PFSK-1 (cell line): ENCODE data around the gene PHAX.

Experiments
- FOXP2 ChIP-seq: optimal IDR thresholded peaks from 2 replicates; pipeline ENCODE3; 2011; ENCODE audit warnings: borderline replicate concordance, control low read depth, inconsistent platforms; ENCODE audit not compliant: insufficient read depth; ENCODE audit errors: extremely low read length, extremely low read depth
- POLR2AphosphoS5 ChIP-seq: IDR thresholded peaks from 2 replicates; pipeline ENCODE4 v1.6.1; 2012; ENCODE audit warnings: low read depth, mild to moderate bottlenecking, control low read depth, low read length, moderate library complexity
- SIN3A ChIP-seq: IDR thresholded peaks from 2 replicates; pipeline ENCODE4 v1.6.1; 2012; ENCODE audit warnings: mild to moderate bottlenecking, low read length, moderate library complexity, borderline replicate concordance; ENCODE audit not compliant: insufficient read depth
- TAF1 ChIP-seq: IDR thresholded peaks from 2 replicates; pipeline ENCODE4 v1.6.1; 2012; ENCODE audit warnings: low read length, control low read depth, borderline replicate concordance; ENCODE audit not compliant: insufficient read depth
- TF ChIP-seq, protein P1 (sequence below), 2 experiments: IDR thresholded peaks; 2 replicates each; pipeline versions ENCODE4 v1.6.1 to v1.8.0; 2011 to 2012; ENCODE audit warnings: low read depth in 2 of 2, low read length in 2 of 2, control low read depth in 1 of 2, inconsistent platforms in 1 of 2, mild to moderate bottlenecking in 1 of 2, moderate library complexity in 1 of 2; ENCODE audit not compliant: insufficient read depth in 1 of 2

Gene PHAX

DNA sequence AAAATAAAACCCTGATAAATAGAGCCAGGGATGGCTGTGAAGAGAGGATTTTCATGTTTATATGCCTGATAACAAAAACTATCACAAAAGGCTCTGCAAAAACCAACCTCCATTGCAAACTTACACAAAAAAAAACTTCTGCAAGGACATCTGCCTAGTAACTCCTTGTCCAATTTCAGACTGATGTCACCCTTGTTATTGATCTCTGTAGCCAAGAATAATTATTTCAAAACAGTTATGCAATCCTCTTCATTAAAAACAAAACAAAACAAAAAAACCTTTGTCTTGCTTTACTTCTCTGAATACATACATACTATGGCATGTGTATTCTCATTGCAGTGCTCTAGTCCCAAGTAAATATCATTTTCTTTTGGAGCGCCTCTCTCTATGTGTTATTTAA lies 49.7 kb downstream of the PHAX start:
- TF ChIP-seq FOXP2 = no peak
- no peak for TF ChIP-seq TAF1
- TF ChIP-seq, protein P1, sequence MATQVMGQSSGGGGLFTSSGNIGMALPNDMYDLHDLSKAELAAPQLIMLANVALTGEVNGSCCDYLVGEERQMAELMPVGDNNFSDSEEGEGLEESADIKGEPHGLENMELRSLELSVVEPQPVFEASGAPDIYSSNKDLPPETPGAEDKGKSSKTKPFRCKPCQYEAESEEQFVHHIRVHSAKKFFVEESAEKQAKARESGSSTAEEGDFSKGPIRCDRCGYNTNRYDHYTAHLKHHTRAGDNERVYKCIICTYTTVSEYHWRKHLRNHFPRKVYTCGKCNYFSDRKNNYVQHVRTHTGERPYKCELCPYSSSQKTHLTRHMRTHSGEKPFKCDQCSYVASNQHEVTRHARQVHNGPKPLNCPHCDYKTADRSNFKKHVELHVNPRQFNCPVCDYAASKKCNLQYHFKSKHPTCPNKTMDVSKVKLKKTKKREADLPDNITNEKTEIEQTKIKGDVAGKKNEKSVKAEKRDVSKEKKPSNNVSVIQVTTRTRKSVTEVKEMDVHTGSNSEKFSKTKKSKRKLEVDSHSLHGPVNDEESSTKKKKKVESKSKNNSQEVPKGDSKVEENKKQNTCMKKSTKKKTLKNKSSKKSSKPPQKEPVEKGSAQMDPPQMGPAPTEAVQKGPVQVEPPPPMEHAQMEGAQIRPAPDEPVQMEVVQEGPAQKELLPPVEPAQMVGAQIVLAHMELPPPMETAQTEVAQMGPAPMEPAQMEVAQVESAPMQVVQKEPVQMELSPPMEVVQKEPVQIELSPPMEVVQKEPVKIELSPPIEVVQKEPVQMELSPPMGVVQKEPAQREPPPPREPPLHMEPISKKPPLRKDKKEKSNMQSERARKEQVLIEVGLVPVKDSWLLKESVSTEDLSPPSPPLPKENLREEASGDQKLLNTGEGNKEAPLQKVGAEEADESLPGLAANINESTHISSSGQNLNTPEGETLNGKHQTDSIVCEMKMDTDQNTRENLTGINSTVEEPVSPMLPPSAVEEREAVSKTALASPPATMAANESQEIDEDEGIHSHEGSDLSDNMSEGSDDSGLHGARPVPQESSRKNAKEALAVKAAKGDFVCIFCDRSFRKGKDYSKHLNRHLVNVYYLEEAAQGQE (IDR thresholded peaks at IDR 0.05; ENCODE audit: insufficient read depth in 1 of 2, low read depth in 2 of 2, low read length in 2 of 2) = no peak
- TF ChIP-seq POLR2AphosphoS5 = no peak
- no peak for TF ChIP-seq SIN3A

GRCh38 chr5:126651013-126651577 lies 50.3 kb downstream of the PHAX start:
- TF ChIP-seq SIN3A = no peak

DNA sequence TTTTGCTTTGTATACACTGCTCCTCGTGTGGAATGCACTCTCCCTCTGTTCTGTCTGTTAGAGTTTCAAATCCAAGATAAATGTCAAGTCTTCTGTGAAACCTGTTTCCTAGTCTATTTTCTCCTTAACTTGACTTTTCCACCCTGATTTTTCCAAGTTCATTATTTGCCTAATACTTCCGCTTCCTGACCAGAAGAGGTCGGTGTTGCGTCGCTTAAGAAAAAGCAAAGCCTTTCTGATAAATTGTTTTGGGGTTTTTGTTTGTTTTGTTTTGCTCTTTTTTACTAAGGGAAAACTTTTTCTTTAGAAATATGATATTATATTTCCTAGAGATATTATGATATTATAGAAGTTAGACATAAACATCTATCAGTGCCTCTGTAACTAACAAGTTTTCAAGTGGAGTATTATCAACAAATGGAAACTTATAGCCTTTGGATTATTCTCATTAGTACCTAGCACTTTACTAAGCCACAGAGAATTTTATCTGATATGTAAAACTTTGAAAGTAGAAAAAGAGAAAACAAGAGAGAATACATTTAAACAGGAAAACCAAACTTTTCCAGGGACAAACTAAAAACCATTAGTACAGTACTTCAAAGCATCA lies 55.8 kb downstream of the PHAX start:
- TF ChIP-seq, protein P1 (IDR thresholded peaks at IDR 0.05; ENCODE audit: insufficient read depth in 1 of 2, low read depth in 2 of 2, low read length in 2 of 2) = no peak
- TF ChIP-seq TAF1 (no peak), FOXP2 (no peak), POLR2AphosphoS5 (no peak), SIN3A (no peak)

DNA sequence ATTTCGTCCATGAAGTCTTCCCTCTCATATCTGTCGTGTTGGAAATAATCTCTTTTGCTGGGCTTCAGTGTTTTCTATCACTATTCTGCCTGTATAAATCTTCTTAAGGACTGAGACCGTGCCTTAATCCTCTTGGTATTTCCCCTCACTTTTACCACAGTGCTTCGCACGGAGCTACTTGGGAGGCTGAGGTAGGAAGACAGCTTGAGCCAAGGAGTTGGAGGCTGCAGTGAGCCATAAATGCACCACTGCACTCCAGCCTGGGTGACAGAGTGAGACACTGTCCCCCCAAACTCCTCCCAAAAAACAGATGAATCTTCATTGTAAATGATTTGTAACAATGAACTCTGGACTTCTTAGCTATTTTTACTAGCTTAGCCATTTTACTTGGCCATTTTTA lies 57.8 kb downstream of the PHAX start:
- TF ChIP-seq SIN3A (no peak), FOXP2 (no peak), POLR2AphosphoS5 (no peak), TAF1 (no peak)
- TF ChIP-seq, protein P1 (IDR thresholded peaks at IDR 0.05; ENCODE audit: insufficient read depth in 1 of 2, low read depth in 2 of 2, low read length in 2 of 2) = no peak

- TF ChIP-seq, protein P1 (IDR thresholded peaks at IDR 0.05; ENCODE audit: insufficient read depth in 1 of 2, low read depth in 2 of 2, low read length in 2 of 2) = no peak
- TF ChIP-seq POLR2AphosphoS5 (no peak), FOXP2 (no peak), SIN3A (no peak), TAF1 (no peak)
These were observed 59.2 kb downstream of the PHAX start for GRCh38 chr5:126659805-126660482.
